Skin epidermis (tissue), 12 donors: ENCODE data around the gene EEF1AKMT3.

Experiments
- H3K27ac ChIP-seq, 21 experiments: fragments of 200-600 bp; sonication (generic) in 11 of 21; one replicate each; pipeline ENCODE4 v1.5.0; 2020; ENCODE audit warnings: mild to moderate bottlenecking in 3 of 21, inconsistent platforms in 2 of 21, moderate library complexity in 2 of 21
- H3K4me3 ChIP-seq, 7 experiments: fragments of 200-600 bp; sonication (generic) in 2 of 7; one replicate each; pipeline ENCODE4 v1.5.0; 2020; ENCODE audit warnings: inconsistent platforms in 2 of 7, mild to moderate bottlenecking in 2 of 7, moderate library complexity in 1 of 7

The EEF1AKMT3 gene

GRCh38 chr12:57772429-57773322, at the start of gene EEF1AKMT3:
TSS of gene EEF1AKMT3 (plus strand) at chr12:57772614. CDS start at chr12:57772725, 111 bp downstream.
- H3K4me3 ChIP-seq = peak within 1 kb of the TSS; percentile 45 to 93 (median 74)
- peak within 1 kb of the TSS; percentile 38 to 93 (median 89) for H3K27ac ChIP-seq

- H3K4me3 ChIP-seq = no peak overlapping the region
- H3K27ac ChIP-seq = no peak overlapping the region
Observed at GRCh38 chr12:57722716-57723629, 49.4 kb upstream of the EEF1AKMT3 start.

GRCh38 chr12:57723630-57723962, 48.8 kb upstream of the EEF1AKMT3 start:
- Histone ChIP-seq H3K4me3 (no peak overlapping the region), H3K27ac (no peak overlapping the region)

GRCh38 chr12:57724003-57724935, 48.1 kb upstream of the EEF1AKMT3 start:
- Histone ChIP-seq H3K27ac (no peak overlapping the region), H3K4me3 (no peak overlapping the region)

- H3K27ac ChIP-seq = no peak overlapping the region
- peak overlapping the region in 2 of 7 experiments; percentile 67 to 70 for H3K4me3 ChIP-seq
Observed at GRCh38 chr12:57724936-57725740, 47.3 kb upstream of the EEF1AKMT3 start.

GRCh38 chr12:57725851-57726150, 46.6 kb upstream of the EEF1AKMT3 start:
- Histone ChIP-seq H3K4me3 (peak overlapping the region; percentile 43 to 70 (median 61)), H3K27ac (peak overlapping the region in 19 of 21 experiments; percentile 65 to 90 (median 80))

- Histone ChIP-seq H3K4me3 (peak overlapping the region; percentile 43 to 70 (median 61)), H3K27ac (peak overlapping the region; percentile 12 to 90 (median 77))
Observed at GRCh38 chr12:57726151-57726883, 46.1 kb upstream of the EEF1AKMT3 start.

- Histone ChIP-seq H3K27ac (peak overlapping the region; percentile 12 to 90 (median 77)), H3K4me3 (peak overlapping the region; percentile 43 to 70 (median 61))
Observed at GRCh38 chr12:57726884-57727757, 45.3 kb upstream of the EEF1AKMT3 start.

GRCh38 chr12:57727758-57728395, 44.5 kb upstream of the EEF1AKMT3 start:
- Histone ChIP-seq H3K4me3 (no peak overlapping the region), H3K27ac (no peak overlapping the region)

GRCh38 chr12:57729321-57729844, 43.0 kb upstream of the EEF1AKMT3 start:
- H3K27ac ChIP-seq = no peak overlapping the region
- H3K4me3 ChIP-seq = no peak overlapping the region

- H3K27ac ChIP-seq = no peak overlapping the region
- no peak overlapping the region for H3K4me3 ChIP-seq
Observed at GRCh38 chr12:57730336-57731067, 41.9 kb upstream of the EEF1AKMT3 start.

GRCh38 chr12:57731411-57732080, 40.9 kb upstream of the EEF1AKMT3 start:
- H3K27ac ChIP-seq = no peak overlapping the region
- no peak overlapping the region for H3K4me3 ChIP-seq

GRCh38 chr12:57732270-57732669, 40.1 kb upstream of the EEF1AKMT3 start:
- Histone ChIP-seq H3K27ac (no peak overlapping the region), H3K4me3 (no peak overlapping the region)

GRCh38 chr12:57732726-57733593, 39.5 kb upstream of the EEF1AKMT3 start:
- H3K4me3 ChIP-seq = no peak overlapping the region
- H3K27ac ChIP-seq = no peak overlapping the region
